Measurements from ENCODE around the gene FAM117B. TPM values are rescaled to one million over a fixed set of nuclear protein-coding genes. Genes with fewer than 3 reads are reported as not detected.

FAM117B gene
- total and polyA plus RNA-seq, 2 of the 8 experiments (the other 6 are each of a cell fraction or from before 2014, with no cell fraction given), result 3.9 to 22.6 TPM

GRCh38 chr2:202703091-202703490 lies 68.3 kb downstream of the FAM117B start (continued):
- TF ChIP-seq, protein P1, sequence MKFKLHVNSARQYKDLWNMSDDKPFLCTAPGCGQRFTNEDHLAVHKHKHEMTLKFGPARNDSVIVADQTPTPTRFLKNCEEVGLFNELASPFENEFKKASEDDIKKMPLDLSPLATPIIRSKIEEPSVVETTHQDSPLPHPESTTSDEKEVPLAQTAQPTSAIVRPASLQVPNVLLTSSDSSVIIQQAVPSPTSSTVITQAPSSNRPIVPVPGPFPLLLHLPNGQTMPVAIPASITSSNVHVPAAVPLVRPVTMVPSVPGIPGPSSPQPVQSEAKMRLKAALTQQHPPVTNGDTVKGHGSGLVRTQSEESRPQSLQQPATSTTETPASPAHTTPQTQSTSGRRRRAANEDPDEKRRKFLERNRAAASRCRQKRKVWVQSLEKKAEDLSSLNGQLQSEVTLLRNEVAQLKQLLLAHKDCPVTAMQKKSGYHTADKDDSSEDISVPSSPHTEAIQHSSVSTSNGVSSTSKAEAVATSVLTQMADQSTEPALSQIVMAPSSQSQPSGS (IDR thresholded peaks at IDR 0.05; ENCODE audit: low read length), result no peak
- no peak for TF ChIP-seq MAFK (IDR thresholded peaks at IDR 0.05; ENCODE audit: low read depth, low read length)
- TF ChIP-seq SIRT6 (IDR thresholded peaks at IDR 0.05; ENCODE audit: low read length), result no peak

All from H1 (cell line).